Osteocyte (in vitro differentiated cells): ENCODE measurements around the gene ZNF618. TPM values are rescaled to one million over a fixed set of nuclear protein-coding genes. Genes with fewer than 3 reads are reported as not detected.

Experiments used
- DNase-seq: peaks from one replicate; pipeline ENCODE4 v3.0.0; 2021; ENCODE audit warnings: mixed read lengths; ENCODE audit not compliant: unreplicated experiment; ENCODE audit errors: extremely low spot score
- H3K27ac Mint-ChIP-seq: one replicate; pipeline ENCODE4 v1.8.0; 2021; ENCODE audit warnings: mild to moderate bottlenecking, mixed read lengths; ENCODE audit not compliant: unreplicated experiment
- H3K27me3 Mint-ChIP-seq: one replicate; pipeline ENCODE4 v1.8.0; 2021; ENCODE audit warnings: mixed read lengths; ENCODE audit not compliant: unreplicated experiment
- H3K36me3 Mint-ChIP-seq: one replicate; pipeline ENCODE4 v1.8.0; 2021; ENCODE audit warnings: mixed read lengths; ENCODE audit not compliant: unreplicated experiment
- H3K4me1 Mint-ChIP-seq: one replicate; pipeline ENCODE4 v1.8.0; 2021; ENCODE audit warnings: mixed read lengths; ENCODE audit not compliant: unreplicated experiment
- H3K4me3 Mint-ChIP-seq: one replicate; pipeline ENCODE4 v1.8.0; 2021; ENCODE audit warnings: mild to moderate bottlenecking, moderate library complexity, mixed read lengths; ENCODE audit not compliant: unreplicated experiment
- H3K9me3 Mint-ChIP-seq: one replicate; pipeline ENCODE4 v1.8.0; 2021; ENCODE audit warnings: mixed read lengths; ENCODE audit not compliant: unreplicated experiment
- total RNA-seq: library from RNA; stranded (reverse); gene quantifications from 2 replicates; pipeline ENCODE4 v1.2.1, GENCODE V29; 2021
- TF ChIP-seq, protein P1 (sequence below): fragments of 200-600 bp; sonication (generic); IDR thresholded peaks from 2 replicates; pipeline ENCODE4 v1.5.0; 2021; ENCODE audit warnings: antibody characterized with exemption, mild to moderate bottlenecking, moderate library complexity

ZNF618 gene
- total RNA-seq, 1 donor from 2014 or later: 36.8 TPM

DNA sequence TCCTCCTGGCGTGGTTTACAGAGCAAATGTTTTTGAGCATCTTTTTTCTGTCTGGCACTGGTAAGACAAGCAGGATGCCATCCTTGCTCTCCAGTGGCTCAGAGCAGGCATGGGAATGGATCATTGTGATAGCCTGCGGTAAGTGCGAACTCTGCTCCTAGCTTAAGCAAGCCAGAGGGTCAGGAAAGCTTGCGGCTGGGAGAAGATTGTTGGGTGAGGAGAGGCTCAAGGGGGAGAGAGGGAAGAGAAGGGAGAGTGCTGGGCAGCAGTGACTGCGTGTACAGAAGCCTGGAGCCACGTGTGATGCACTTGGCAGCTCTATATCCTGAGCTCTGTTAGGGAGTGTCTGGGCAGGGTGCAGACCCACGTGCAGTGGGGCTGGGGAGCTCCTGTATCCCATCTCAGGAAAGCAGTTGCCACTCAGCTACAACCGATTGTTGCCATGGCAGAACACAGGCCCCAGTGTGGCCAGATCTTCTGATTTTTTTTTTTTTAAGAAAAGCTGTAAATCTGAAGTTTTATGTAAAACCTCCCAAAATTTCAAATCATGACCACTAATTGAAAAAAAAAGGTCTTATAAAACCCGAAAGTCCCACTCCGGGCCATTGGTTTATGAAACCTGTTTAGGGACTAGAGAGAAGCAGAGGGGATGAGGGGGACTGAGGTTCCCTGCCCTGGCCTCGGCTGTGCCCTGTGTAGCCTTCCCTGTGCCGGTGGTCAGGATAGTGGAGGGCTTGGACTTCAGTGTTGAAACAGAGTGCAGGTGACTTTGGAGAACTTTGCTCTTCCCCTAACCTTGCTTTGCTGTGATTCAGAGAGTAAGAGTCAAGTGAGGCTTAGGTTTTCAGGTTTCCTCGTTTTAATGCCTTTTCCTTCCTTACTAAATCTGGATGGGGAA lies 67.3 kb downstream of the ZNF618 start:
- Mint-ChIP-seq H3K36me3 (peaks cover 33% of the 10 kb centered on the region), H3K27ac (no peak overlapping the region), H3K27me3 (no peaks in the 10 kb centered on the region), H3K4me1 (peaks cover 38% of the 10 kb centered on the region), H3K4me3 (no peak overlapping the region), H3K9me3 (peaks cover 5% of the 10 kb centered on the region)
- TF ChIP-seq, protein P1, sequence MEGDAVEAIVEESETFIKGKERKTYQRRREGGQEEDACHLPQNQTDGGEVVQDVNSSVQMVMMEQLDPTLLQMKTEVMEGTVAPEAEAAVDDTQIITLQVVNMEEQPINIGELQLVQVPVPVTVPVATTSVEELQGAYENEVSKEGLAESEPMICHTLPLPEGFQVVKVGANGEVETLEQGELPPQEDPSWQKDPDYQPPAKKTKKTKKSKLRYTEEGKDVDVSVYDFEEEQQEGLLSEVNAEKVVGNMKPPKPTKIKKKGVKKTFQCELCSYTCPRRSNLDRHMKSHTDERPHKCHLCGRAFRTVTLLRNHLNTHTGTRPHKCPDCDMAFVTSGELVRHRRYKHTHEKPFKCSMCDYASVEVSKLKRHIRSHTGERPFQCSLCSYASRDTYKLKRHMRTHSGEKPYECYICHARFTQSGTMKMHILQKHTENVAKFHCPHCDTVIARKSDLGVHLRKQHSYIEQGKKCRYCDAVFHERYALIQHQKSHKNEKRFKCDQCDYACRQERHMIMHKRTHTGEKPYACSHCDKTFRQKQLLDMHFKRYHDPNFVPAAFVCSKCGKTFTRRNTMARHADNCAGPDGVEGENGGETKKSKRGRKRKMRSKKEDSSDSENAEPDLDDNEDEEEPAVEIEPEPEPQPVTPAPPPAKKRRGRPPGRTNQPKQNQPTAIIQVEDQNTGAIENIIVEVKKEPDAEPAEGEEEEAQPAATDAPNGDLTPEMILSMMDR: no peak
- DNase-seq: peak; percentile 51

DNA sequence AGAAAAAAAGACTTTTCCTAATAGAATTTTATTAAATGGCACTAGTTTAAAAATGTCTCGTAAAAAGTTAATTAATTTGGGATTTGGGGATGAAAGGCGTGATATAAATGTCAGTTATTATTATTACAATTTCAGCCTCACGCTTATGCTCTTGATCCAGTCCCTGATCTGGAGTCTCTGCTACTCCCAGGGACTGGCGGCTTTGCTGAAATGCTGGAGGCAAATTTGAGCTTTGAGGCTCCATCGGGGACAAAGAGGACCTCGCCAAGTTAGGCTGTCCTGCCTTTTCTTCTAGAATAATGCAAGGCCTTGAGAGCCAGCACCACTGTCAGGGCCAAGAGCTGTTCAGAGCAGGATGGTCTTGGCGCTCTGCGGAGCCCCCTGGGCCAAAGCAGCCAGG lies 69.7 kb downstream of the ZNF618 start:
- Mint-ChIP-seq H3K9me3 (peaks cover 3% of the 10 kb centered on the region), H3K27ac (no peak overlapping the region), H3K4me3 (no peak overlapping the region), H3K4me1 (peaks cover 24% of the 10 kb centered on the region), H3K27me3 (no peaks in the 10 kb centered on the region), H3K36me3 (peaks cover 38% of the 10 kb centered on the region)
- DNase-seq: peak; percentile 40
- TF ChIP-seq, protein P1: no peak

DNA sequence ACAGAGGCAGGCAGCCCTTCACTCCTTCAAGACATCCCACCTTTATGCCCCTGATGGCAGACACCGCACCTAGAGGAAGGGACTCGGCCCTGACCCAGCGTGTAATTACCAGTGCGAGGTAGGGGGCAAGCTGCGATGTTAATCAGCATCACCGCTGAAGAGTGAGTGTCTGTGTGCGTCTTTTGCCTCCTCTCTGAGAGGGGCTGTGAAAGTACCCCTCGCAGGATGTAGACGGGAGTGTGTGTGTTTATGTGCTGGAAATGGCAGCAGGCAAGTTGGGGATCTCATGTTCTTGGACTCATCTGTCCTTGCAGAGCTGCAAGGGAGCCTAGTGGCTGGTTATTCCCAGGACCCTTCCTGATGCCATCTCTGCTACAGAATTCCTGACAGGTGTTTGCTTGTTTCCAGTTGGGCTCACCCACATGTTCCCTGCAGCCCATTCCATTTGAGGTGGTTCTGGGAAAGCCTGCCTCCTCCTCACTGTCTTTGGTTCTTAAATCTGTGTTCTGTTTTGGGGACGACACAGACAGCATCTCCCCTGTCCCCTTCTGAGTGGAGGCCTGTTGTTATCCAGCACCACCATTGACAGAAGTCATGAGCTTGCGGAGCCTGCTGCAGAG lies 70.5 kb downstream of the ZNF618 start:
- Mint-ChIP-seq H3K36me3 (peaks cover 30% of the 10 kb centered on the region), H3K4me1 (peaks cover 16% of the 10 kb centered on the region), H3K27me3 (no peaks in the 10 kb centered on the region), H3K9me3 (no peaks in the 10 kb centered on the region), H3K27ac (no peak overlapping the region), H3K4me3 (no peak overlapping the region)
- DNase-seq: peak; percentile 53
- TF ChIP-seq, protein P1: no peak

DNA sequence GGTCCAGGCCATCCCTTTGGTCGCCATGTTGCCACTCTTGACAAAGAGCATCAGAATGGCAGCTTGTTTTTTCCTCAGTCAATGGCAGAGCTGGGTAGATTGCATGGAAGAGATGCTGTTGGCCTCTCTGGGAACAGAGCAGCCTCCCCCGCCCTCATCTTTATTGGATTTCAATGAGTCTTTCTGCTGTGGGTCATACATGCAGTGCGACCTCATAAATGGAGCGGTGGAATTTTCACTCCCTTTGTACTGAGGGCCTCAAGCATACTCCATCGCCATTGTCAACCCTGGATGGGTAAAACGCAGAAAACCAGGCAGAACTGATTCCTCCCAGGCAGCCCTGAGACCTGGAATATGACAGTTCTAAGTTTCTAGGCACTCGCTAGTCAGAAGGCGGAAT lies 71.8 kb downstream of the ZNF618 start:
- peaks cover 21% of the 10 kb centered on the region for H3K36me3 Mint-ChIP-seq
- peak; percentile 44 for DNase-seq
- no peak overlapping the region for H3K4me3 Mint-ChIP-seq
- TF ChIP-seq, protein P1: no peak
- H3K27me3 Mint-ChIP-seq: no peaks in the 10 kb centered on the region
- H3K4me1 Mint-ChIP-seq: peaks cover 3% of the 10 kb centered on the region
- H3K9me3 Mint-ChIP-seq: no peaks in the 10 kb centered on the region
- no peak overlapping the region for H3K27ac Mint-ChIP-seq
